ENCODE results near the gene IFITM2.
"Not testable (repeated sequence)": the region's sequence is repeated elsewhere in the genome, so short reads cannot be mapped to it uniquely, and the experiment has no call there.

IFITM2 gene

GRCh38 chr11:285021-285893 is 22.4 kb upstream of the IFITM2 start:
- H3K4me3 ChIP-seq (ENCODE audit: low read depth, low read length): no peak overlapping the region
- no peak for TF ChIP-seq CTCF (IDR thresholded peaks at IDR 0.05; ENCODE audit: insufficient read depth, low read length, missing control alignments)
- ChIA-PET POLR2A (no interaction called here), CTCF (interaction anchor here (1.7 to 2.7 kb wide), 2 partner anchors 20 to 34 kb away, joined by 6 read pairs; no protein-coding TSS in a partner anchor)
- DNase-seq (ENCODE audit: low read depth, low spot score): no peak

- no peak for TF ChIP-seq CTCF (IDR thresholded peaks at IDR 0.05; ENCODE audit: insufficient read depth, low read length, missing control alignments)
- ChIA-PET POLR2A (no interaction called here), CTCF (interaction anchor here (1.7 to 2.7 kb wide), 2 partner anchors 19 to 35 kb away, joined by 6 read pairs; no protein-coding TSS in a partner anchor)
- no peak for DNase-seq (ENCODE audit: low read depth, low spot score)
- H3K4me3 ChIP-seq (ENCODE audit: low read depth, low read length): no peak overlapping the region
These were observed 21.8 kb upstream of the IFITM2 start for GRCh38 chr11:285894-286220.

GRCh38 chr11:286977-287820 is 20.4 kb upstream of the IFITM2 start:
- CTCF ChIA-PET: interaction anchor here (1.7 to 9.1 kb wide), 3 partner anchors 18 to 36 kb away, joined by 6 to 68 read pairs (median 6); partner anchors contain the start of gene IFITM2
- DNase-seq (ENCODE audit: low read depth, low spot score); POLR2A ChIA-PET; H3K4me3 ChIP-seq (ENCODE audit: low read depth, low read length): not testable (repeated sequence)

- no peak for TF ChIP-seq CTCF (IDR thresholded peaks at IDR 0.05; ENCODE audit: insufficient read depth, low read length, missing control alignments)
- peak overlapping the region; percentile 61 for H3K4me3 ChIP-seq (ENCODE audit: low read depth, low read length)
- ChIA-PET CTCF (interaction anchor here (3.4 to 9.1 kb wide), 2 partner anchors 18 to 37 kb away, joined by 10 to 68 read pairs; partner anchors contain the start of gene IFITM2), POLR2A (no interaction called here)
- DNase-seq (ENCODE audit: low read depth, low spot score): no peak
These were observed 19.7 kb upstream of the IFITM2 start for GRCh38 chr11:287821-288477.

- ChIA-PET POLR2A (no interaction called here), CTCF (interaction anchor here (3.4 to 9.1 kb wide), 2 partner anchors 17 to 38 kb away, joined by 10 to 68 read pairs; partner anchors contain the start of gene IFITM2)
- peak within 1 kb of the TSS; percentile 61 for H3K4me3 ChIP-seq (ENCODE audit: low read depth, low read length)
- DNase-seq (ENCODE audit: low read depth, low spot score): no peak
- no peak for TF ChIP-seq CTCF (IDR thresholded peaks at IDR 0.05; ENCODE audit: insufficient read depth, low read length, missing control alignments)
These were observed 18.9 kb upstream of the IFITM2 start, which contains the start of gene PGGHG for GRCh38 chr11:288478-289397. Gene PGGHG (plus strand): TSS chr11:289126. CDS start chr11:289817, 691 bp downstream.

GRCh38 chr11:289398-289711 is 18.3 kb upstream of the IFITM2 start:
- TF ChIP-seq CTCF (IDR thresholded peaks at IDR 0.05; ENCODE audit: insufficient read depth, low read length, missing control alignments): no peak
- POLR2A ChIA-PET: no interaction called here
- CTCF ChIA-PET: interaction anchor here (3.4 to 9.1 kb wide), 2 partner anchors 16 to 38 kb away, joined by 10 to 68 read pairs; partner anchors contain the start of gene IFITM2
- DNase-seq (ENCODE audit: low read depth, low spot score): no peak
- H3K4me3 ChIP-seq (ENCODE audit: low read depth, low read length): peak overlapping the region; percentile 55

Data from AG04449 (cell line).